MCF 10A (cell line): ENCODE measurements around the gene XYLT1. TPM values are rescaled to one million over a fixed set of nuclear protein-coding genes. Genes with fewer than 3 reads are reported as not detected.

Experiments used
- BruUV-seq: library from RNA; stranded (reverse); fragments of 400-500 nt; replicated peaks from 2 replicates; lab custom pipeline; 2021; lab: Mats Ljungman, UMichigan
- CTCF ChIA-PET: fragments of 300-600 bp; sonication (Branson Sonifier 250); formaldehyde crosslinking; extraction: SDS; loops from one replicate; lab custom pipeline; 2021; ENCODE audit warnings: antibody characterized with exemption, inconsistent platforms; lab: Yijun Ruan, JAX
- POLR2A ChIA-PET: fragments of 300-600, 350-650 bp; sonication (Branson Sonifier 250); formaldehyde crosslinking; extraction: SDS; loops from one replicate; lab custom pipeline; 2020; ENCODE audit warnings: antibody characterized with exemption, inconsistent platforms; lab: Yijun Ruan, JAX
- DNase-seq: peaks from one replicate; pipeline ENCODE4 v3.0.0-alpha.2; 2018; ENCODE audit not compliant: unreplicated experiment
- H3K27ac Mint-ChIP-seq: one replicate; pipeline ENCODE4 v1.8.0; 2022; ENCODE audit warnings: mild to moderate bottlenecking, low read depth, mixed read lengths; ENCODE audit not compliant: unreplicated experiment
- H3K27me3 Mint-ChIP-seq: one replicate; pipeline ENCODE4 v1.8.0; 2022; ENCODE audit warnings: mixed read lengths; ENCODE audit not compliant: insufficient read depth, unreplicated experiment
- H3K36me3 Mint-ChIP-seq: one replicate; pipeline ENCODE4 v1.8.0; 2022; ENCODE audit warnings: mild to moderate bottlenecking, moderate library complexity, mixed read lengths; ENCODE audit not compliant: insufficient read depth, unreplicated experiment
- H3K4me1 Mint-ChIP-seq: one replicate; pipeline ENCODE4 v1.8.0; 2022; ENCODE audit warnings: mixed read lengths; ENCODE audit not compliant: insufficient read depth, unreplicated experiment
- H3K4me3 Mint-ChIP-seq: one replicate; pipeline ENCODE4 v1.8.0; 2022; ENCODE audit warnings: mild to moderate bottlenecking, moderate library complexity, mixed read lengths; ENCODE audit not compliant: unreplicated experiment
- H3K9me3 Mint-ChIP-seq: one replicate; pipeline ENCODE4 v1.8.0; 2022; ENCODE audit warnings: mixed read lengths; ENCODE audit not compliant: unreplicated experiment
- intact Hi-C: fragments of 100-400 bp; cut with micrococcal nuclease; formaldehyde crosslinking; loops from 2 replicates; pipeline ENCODE4 v1.14.1; 2022
- total RNA-seq: library from RNA; stranded (reverse); gene quantifications from 2 replicates; pipeline ENCODE4 v1.2.3, GENCODE V29; 2022
- TF ChIP-seq, protein P1 (sequence below): fragments of 200-600 bp; IDR thresholded peaks from one replicate; pipeline ENCODE4 v1.8.0; 2022; ENCODE audit warnings: antibody characterized with exemption, mild to moderate bottlenecking; ENCODE audit not compliant: unreplicated experiment

Gene XYLT1
- total RNA-seq, 1 experiment from 2014 or later, result not detected

DNA sequence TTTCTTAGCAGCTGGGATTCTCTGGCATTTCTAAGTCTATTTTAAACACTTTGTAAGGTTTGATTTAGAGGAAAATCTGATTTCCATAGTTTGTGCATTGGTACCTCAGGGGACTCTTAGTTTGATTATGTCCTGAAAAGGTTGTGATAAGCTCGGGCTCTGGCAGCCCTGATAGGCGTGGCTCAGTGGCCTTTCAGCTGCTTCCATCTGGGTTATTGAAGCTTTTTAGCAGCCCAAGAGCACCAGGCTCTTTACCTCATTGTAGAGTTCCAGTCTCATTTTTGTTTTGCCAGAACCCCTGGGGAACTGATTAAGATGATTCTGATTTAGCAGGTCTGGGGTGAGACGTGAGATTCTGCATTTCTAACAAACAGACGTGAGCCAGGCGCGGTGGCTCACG, 412.3 kb downstream of the XYLT1 start:
- BruUV-seq, result no TSS peak
- Mint-ChIP-seq H3K27me3 (no peaks in the 10 kb centered on the region), H3K27ac (no peak overlapping the region), H3K4me1 (no peaks in the 10 kb centered on the region), H3K36me3 (no peaks in the 10 kb centered on the region), H3K9me3 (peaks cover 22% of the 10 kb centered on the region), H3K4me3 (no peak overlapping the region)
- CTCF ChIA-PET, result interaction anchor here (0.6 kb wide), 1 partner anchor 37 kb away, joined by 4 read pairs; no protein-coding TSS in a partner anchor
- no peak for DNase-seq
- POLR2A ChIA-PET, result no interaction called here
- intact Hi-C loops, result no loop called here
- TF ChIP-seq, protein P1, sequence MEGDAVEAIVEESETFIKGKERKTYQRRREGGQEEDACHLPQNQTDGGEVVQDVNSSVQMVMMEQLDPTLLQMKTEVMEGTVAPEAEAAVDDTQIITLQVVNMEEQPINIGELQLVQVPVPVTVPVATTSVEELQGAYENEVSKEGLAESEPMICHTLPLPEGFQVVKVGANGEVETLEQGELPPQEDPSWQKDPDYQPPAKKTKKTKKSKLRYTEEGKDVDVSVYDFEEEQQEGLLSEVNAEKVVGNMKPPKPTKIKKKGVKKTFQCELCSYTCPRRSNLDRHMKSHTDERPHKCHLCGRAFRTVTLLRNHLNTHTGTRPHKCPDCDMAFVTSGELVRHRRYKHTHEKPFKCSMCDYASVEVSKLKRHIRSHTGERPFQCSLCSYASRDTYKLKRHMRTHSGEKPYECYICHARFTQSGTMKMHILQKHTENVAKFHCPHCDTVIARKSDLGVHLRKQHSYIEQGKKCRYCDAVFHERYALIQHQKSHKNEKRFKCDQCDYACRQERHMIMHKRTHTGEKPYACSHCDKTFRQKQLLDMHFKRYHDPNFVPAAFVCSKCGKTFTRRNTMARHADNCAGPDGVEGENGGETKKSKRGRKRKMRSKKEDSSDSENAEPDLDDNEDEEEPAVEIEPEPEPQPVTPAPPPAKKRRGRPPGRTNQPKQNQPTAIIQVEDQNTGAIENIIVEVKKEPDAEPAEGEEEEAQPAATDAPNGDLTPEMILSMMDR, result no peak

DNA sequence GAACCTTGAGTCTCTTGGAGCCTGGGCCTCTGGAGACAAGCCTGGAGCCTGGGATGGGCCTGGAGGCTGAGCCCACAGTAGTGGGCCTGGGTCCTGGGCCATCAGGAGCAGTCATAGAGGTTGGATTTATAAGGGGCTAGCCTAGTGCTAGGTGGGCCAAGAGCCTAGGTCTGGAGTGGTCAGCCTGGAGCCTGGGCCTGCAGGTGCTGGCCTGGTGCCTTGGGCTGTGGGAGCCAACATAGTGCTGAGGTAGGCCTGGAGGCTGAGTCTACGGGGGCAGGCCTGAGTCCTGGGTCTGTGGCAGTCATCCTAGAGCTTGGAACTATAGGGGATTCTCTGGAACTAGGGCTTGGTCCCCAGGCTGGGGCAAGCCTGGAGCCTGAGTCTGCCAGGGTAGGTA, 414.1 kb downstream of the XYLT1 start:
- intact Hi-C loops, result no loop called here
- POLR2A ChIA-PET, result no interaction called here
- Mint-ChIP-seq H3K4me1 (no peaks in the 10 kb centered on the region), H3K27me3 (no peaks in the 10 kb centered on the region), H3K4me3 (no peak overlapping the region), H3K27ac (no peak overlapping the region), H3K9me3 (peaks cover 31% of the 10 kb centered on the region), H3K36me3 (no peaks in the 10 kb centered on the region)
- DNase-seq, result no peak
- TF ChIP-seq, protein P1, result no peak
- CTCF ChIA-PET, result interaction anchor here (0.8 kb wide), 1 partner anchor 11 kb away, joined by 3 read pairs; no protein-coding TSS in a partner anchor
- no TSS peak for BruUV-seq

DNA sequence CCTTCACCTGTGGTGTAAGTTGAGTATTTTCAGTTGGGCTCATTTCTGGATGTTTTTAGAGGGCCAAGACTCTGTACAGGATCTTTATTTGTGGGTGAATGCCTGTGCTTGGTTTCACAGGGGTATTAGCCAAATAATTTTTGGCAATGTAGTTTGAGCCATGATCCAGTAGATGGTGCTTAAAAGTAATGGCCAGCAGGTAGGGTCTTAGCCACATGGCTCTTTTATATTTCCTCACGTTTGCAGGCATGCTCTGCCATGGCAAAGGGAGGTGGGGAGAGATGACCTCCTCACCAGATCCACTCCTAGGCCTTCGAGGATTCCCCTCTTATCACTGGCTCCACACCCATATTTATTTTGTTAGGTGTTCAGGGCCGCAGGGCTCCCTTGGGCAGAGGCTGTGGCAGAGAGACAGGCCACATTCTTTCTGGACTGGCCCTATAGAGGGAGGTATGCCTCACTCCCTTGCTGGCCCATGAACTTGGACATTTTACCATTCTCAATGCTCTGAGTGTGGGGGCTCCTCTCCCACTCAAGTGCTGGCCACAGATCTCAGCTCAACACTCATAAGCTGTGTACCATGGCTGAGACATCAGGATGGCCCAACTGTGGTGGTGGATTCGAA, 417.1 kb downstream of the XYLT1 start:
- no peak overlapping the region for H3K4me3 Mint-ChIP-seq
- CTCF ChIA-PET, result no interaction called here
- H3K9me3 Mint-ChIP-seq, result peaks cover 39% of the 10 kb centered on the region
- no peak overlapping the region for H3K27ac Mint-ChIP-seq
- H3K36me3 Mint-ChIP-seq, result no peaks in the 10 kb centered on the region
- POLR2A ChIA-PET, result no interaction called here
- BruUV-seq, result no TSS peak
- no peaks in the 10 kb centered on the region for H3K4me1 Mint-ChIP-seq
- TF ChIP-seq, protein P1, result no peak
- H3K27me3 Mint-ChIP-seq, result no peaks in the 10 kb centered on the region
- DNase-seq, result no peak
- intact Hi-C loops, result no loop called here
